Fibroblast of peridontal ligament (primary cell): Measurements from ENCODE around the gene METTL8.
A peak's percentile ranks its signal among the peaks of the same experiment; 100 is the strongest.
"Not testable (repeated sequence)": the region's sequence is repeated elsewhere in the genome, so short reads cannot be mapped to it uniquely, and the experiment has no call there.

Experiments
- DNase-seq: peaks from one replicate; pipeline ENCODE4 v3.0.0-alpha.2; 2010; ENCODE audit errors: extremely low read depth

METTL8 gene

DNA sequence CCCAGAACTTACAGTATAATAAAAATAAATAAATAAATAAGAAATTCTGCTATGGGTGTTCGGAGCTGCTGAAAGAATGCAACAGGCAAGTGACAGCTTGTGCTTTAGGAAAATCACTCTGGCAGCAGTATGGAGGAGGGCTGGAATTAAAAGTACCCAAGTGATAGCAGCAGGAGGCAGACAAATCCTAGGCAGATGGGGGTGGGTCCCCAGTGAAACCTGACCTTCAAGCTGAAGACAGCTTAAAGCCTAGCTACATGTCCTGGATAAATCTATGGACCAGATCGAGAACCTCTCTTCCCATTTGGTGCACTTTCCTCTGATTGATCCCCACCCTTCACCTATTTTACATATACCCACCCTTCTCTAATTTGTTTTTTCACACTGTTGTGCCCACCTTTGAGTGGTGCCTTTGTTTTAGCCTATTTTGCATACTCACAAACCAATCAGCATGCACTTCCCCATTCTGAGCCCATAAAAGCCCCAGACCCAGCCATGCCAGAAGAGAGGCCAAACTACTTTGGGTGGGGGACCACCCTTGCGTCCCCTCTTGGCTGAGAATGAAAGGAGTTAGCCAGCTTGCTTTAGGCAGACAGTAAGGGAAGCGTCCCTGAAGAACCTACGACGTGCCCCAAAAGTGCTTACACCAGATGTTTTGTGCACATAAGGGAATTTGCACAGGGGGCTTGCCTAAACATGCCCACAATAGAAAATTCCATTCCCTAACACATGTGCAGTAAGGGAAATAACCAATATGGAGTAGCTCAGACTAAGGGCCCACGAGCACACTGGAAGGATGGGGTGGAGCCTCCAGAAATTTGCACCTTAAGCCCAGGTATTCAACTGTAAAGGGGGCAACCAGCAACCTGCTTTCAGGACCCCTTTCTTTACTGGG, 3.0 kb downstream of the METTL8 start:
- DNase-seq = no peak

DNA sequence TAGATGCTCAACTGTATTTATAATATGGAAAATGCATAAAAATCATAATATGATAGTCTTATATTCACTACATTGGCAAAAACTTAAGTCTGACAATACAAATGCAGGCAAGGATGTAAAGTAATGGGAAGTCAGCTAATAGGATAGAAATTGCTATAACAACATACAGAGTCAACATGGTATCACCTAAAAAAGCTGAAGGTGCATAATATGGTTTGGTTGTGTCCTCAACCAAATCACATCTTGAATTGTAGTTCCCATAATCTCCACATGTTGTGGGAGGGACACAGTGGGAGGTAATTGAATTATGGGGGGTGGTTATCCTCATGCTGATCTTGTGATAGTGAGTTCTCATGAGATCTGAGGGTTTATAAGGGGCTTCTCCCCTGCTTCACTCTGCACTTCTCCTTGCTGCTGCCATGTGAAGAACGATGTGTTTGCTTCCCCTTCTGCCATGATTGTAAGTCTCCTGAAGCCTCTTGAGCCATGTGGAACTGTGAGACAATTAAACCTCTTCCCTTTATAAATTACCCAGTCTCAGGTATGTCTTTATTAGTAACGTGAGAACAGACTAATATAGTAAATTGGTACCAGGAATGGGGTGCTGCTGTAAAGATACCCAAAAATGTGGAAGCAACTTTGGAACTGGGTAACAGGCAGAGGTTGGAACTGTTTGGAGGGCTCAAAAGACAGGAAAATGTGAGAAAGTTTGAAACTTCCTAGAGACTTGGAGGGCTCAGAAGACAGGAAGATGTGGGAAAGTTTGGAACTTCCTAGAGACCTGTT, 10.9 kb downstream of the METTL8 start:
- not testable (repeated sequence) for DNase-seq

DNA sequence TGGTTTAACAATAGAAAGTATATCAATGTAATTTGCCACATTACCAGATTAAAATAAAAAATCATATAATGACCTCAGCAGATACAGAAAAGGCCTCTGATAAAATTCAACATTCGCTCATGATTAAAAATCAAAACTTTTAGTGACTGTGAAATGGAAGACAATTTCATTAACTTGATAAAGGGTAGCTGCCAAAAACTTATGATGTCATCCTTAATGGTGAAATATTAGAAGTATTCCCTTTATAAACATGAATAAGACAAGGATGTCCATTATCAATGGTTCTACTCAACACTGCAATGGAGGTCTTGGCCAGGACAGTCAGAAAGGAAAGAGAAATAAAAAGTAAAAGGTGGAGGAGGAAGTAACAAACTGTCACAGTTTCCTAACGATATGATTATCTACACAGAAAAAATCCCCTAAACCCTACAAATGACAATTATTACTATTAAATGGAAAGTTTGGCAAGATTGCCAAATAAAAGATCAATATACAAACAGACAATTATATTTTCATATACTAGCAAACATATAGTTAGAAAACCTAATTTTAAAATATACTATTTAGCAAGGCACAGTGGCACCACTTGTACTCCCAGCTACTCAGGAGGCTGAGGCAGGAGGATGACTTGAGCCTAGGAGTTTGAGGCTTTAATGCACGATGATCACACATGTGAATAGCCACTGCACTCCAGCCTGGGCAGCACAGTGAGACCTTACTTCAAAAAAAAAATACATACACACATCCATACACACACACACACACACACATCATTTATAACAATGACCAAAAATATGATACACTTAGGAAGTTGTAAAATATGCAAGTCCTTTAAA, 12.8 kb downstream of the METTL8 start:
- DNase-seq = no peak

DNA sequence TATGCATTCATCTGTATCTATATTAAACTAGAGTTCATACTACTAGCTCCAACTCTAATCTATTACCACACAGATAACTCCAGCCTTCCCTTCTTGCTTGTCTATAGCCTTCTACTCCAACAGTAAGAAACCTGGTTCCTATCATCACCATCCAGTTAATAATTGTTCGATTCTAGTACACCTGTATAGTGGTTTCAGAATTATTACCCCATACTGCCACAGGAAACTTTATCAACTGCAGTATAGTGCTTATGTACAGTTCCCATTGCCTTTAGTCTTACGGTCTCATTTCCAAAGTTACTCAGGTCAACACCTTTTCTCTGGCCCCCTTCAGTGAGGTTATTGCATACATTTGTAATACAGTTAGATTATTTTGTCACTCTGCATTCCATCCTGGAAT, 14.5 kb downstream of the METTL8 start:
- DNase-seq = no peak

DNA sequence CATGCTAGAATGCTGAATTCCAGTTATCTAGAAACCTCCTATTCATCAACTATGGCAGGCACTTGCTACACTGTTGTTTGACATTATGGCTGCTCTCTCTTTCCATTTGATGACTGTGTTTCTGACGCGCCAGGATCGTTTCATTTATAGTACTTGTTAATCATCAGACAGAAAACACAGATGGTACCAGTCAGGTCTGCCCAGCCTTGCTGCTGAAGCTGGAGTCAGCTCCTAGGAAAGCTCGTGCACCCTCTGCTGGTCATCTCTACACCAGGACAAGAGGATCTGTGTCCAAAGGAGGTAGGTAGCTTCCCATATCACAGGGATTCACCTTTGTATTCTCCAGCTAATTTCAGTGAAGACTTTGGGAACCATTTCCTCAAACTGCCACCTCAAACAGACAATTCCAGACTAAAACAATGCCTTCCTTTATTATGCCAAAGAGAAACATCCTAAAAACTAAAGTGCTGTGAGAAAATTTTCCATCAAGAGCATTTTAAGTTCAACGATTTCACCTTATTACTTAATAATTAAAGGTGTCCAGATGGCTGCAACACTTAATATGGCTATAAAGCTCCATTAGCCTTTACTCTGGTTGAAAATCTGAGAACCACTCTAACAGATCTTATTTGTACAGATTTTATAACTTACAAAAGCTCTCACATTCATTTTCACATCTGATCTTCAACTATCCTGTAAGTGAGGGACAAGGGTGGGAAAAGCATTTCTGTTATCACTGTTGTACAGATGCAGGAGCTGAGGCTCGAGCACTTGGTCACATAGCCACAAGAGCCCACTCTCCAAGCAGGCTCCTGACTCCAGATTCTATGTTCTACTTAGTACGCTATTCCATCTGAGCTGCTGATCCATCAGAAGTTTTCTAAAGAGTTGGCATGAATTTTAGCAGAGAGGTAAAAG, 17.5 kb downstream of the METTL8 start:
- peak; percentile 98 for DNase-seq

DNA sequence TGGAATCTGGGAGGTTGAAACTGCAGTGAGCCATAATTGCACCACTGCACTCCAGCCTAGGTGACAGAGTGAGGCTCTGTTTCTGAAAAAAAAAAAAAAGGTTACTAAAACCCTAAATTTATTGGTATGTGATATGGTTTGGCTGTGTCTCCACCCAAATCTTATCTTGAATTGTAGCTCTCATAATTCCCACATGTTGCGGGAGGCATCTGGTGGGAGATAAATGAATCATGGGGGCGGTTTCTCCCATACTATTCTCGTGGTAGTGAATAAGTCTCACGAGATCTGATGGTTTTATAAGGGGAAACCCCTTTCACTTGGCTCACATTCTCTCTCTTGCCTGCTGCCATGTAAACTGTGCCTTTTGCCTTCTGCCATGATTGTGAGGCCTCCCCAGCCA, 19.1 kb downstream of the METTL8 start:
- DNase-seq = not testable (repeated sequence)

DNA sequence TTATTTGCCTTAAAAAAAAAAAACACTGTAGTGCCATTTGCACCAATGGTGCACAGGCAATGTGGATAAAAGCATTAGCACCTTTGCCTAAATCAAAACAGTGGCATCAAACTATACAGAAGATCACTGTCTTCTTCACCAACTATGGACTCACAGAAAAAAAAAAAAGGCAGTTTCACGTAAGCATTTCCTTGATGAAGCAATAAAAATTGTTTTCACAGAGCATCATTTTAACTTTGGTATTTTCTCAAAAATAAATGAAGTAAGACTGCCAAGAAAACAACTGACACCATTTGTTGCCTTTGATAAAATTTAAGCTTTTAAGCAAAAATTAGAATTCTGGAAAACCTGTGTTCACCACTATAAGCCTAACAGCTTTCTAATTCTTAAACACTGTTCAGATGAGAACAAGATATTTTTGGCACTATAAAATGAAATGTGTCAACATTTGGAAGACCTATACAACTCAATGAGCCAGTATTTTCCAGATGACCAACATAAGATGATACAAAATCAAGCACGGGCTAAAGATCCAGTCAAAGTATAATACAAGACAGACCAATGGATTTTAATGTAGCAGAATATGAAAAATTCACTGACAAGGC, 21.1 kb downstream of the METTL8 start:
- no peak for DNase-seq

DNA sequence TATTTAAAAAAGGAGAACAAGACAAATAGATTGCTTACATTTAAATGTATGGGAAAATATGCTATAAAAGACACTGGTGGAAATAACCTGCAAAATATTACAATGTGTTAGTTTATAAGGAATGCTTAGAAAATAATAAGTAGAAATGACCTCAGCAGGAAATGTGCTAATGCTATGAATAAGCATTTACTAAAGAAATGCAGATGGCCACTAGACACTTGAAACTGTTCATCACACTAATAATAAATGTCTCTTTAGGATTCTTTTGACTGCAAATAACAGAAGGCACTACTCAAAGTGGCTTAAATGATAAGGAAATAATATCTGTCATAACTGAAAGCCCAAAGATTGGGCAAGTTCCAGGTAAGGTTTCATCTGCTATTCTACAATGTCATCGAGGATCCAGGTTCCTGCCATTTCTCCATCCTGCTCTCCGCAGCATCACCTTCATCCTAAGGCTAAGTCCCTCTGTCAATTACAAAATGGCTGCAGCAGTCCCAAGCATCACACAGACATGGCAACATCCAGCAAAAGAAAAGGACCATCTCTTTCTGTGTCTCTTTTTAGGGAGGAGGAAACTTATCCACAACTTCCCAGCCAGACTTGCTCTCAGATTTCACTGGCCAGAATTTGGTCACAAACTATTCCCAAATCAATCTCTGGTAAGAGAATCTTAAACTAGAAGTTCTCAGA, 21.9 kb downstream of the METTL8 start:
- DNase-seq = no peak

DNA sequence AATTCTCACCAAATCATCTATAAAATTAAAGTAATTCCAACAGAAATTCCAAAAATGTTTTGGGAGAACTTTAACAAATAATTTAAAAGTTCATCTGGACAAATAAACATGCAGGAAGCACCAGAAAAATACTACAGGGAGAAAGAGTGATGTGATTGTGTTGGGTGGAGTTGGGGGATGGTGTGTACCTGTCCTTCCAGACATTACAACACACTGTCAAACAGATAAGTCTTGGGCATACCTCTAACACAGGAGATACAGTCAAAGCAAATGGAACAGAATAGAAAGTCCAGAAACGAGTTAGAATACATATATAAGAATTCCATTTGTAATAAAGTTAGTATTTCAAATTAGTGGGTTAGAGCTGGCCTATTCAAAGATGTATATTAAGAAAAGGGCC, 22.6 kb downstream of the METTL8 start:
- no peak for DNase-seq

DNA sequence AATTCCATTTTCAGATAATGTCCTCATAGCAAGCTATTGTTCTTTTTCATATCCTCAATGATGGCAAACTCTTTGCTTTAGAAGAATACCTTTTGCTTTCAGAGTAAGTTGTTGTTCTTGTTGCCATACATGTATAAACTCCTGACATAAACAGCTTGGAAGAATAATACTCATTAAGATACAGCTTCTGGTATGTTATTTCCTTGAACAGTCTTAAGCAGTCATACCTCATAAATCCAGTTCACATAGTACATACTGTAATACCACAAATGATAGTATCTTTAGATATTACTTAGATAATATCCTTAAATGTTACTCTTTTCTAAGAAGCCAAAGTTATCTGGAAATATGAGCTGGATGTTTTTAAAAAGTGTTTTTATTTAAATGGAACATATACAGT, 23.2 kb downstream of the METTL8 start:
- no peak for DNase-seq

DNA sequence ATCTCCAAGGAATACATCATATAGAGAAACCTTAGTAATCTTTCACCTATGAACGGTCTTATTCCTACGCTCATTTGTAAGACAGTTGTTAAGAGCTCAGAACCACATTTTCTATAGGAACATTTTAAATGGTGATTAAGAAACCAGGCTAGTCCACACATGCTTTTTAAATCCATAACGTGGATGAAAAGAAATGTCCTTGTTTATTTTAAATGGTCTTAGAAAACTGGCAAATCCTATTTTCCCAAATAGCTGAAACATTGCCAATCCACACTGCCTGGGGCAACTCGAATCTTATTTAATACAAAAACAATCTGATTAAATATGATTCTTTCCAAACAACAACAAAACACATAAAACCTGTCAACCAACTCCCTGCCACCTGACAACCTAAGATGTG, 23.7 kb downstream of the METTL8 start:
- peak; percentile 83 for DNase-seq

DNA sequence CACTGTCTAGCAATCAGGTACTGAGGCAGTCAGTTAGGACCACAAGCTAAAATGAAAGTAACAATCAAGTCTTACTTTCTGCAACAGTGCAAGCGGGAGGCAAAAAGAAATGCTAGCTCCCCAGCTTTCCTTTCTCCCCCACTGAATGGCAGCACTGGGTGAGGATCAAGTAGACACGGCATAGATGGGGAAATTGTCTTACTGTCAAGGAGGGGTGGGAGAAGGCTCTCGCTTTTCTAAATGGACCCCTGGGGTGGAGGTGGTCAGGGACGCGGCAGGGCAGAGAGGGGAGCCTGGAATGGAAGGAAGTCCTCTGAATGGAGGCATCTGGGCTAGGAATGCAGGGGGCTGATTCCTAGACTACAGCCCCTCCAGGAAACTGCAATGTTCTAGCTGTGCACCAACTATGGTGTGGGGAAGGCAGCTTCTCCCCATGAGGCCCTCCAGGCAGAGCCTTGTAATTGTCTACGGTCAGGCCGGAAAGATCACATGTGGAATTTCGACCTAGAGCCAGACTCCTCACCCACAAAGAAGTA, 24.3 kb downstream of the METTL8 start:
- DNase-seq = peak; percentile 68

DNA sequence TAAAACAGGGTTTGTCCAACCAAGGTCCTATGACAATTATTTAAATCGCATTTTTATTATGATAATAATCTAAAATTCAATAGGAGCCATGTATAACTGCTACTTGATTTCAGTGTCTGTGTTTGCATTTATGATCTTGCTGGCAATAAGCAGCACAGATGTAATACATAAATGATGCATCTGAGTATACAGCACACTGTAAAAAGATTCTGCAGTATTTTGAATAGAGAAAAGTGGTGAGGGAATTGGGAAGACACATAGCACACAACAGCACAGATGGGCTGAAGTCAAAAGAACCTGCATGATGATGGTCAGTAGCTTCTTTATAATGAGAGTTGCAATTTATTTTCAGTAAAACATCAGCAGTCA, 26.1 kb downstream of the METTL8 start:
- DNase-seq = no peak

DNA sequence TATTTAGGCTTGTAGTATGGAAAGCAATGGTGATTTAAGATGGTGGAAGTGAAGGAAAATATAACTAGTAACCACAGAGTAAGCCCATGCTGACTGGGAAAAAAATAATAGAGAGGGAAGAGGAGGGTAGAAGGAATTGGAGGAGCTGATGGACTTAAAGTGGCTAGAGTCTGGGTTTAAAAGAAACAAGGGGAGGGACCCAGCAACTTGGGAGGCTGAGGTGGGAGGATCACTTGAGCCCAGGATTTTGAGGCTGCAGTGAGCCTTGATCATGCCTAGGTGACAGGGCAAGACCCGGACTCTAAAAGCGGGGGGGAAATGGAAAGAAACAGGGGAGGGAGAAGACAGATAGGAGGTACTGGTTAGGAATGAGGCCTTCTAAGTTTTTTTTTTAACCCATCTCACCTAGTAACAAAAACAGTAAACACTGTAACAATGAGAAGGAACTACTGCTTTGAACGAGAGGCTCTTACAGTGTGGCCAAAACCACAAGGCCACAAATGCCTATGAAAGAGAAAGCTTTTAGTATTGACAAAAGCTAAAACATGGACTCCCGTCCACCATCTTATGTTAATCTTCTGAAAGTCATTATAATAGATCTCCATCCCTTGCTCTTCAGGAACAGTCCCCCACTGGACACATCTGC, 26.6 kb downstream of the METTL8 start:
- DNase-seq = no peak

DNA sequence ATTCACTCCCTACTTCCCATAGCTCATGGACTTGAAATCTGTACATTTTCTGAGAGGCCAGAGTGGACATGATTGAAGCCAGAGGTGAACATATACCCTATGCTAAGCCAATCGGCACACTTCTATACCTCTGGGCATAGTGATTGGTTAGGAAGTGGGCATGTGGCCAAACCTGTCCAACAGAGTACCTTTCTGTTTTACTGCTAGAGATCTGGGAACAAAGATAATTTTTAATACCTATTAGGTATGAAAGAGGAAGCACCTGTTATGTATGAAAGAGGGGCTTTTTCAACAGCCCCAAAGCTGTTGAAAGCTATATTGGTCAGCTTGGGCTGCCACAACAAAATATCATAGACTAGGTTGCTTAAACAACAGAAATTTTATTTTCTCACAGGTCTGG, 27.7 kb downstream of the METTL8 start:
- DNase-seq = no peak

DNA sequence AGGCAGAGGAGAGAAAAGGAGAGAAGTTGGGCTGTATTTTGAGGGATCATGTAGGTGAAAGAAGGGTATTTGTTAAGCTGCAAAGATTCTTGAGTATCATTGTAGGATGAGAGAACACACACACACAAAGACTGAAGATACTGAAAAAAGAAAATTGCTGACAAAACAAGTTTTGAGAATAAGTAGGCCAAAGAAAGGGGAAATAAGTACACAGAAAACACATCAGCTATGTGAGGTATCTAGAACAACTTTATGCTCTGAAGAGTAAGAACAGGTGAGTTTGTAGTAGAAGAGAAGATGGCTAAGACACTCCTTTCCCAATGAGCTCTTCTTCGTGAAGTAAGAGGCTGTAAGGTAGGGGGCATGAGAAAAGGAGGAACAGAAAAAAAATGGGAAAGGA, 28.2 kb downstream of the METTL8 start:
- DNase-seq = no peak

DNA sequence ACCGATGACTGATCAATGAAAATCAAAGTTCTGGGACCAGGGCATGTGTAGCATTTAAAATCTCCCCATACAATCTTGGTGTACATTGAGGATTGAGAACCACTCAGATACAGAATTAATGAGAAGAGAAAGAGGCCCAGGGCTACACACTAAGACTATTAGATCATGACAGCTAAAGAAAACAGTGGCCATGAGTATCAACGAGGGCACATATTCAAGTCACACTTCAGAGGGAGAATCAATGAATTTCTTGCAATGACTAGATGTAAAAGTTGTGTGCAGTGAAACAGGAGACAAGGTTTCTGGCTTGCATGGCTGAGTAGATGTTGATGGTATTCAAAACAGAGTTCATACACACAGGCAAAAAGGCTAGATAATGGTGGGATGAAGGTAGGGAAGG, 29.1 kb downstream of the METTL8 start:
- DNase-seq = no peak

DNA sequence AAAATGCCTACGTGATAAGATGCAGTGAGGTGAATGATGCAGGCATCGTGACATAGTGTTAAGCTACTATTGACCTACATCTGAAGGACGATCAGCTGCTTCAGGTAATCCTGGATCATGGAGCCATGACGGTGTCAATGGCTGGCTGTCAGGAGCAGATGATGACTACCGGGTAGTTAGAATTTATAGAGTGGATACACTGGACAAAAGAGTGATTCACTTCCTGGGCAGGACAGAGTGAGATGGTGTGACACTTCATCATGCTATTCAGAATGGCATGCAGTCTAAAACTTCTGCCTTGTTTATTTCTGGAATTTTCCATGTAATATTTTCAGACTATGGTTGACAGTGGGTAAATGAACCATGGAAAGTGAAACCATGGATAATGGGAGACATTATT, 29.5 kb downstream of the METTL8 start:
- peak; percentile 61 for DNase-seq

DNA sequence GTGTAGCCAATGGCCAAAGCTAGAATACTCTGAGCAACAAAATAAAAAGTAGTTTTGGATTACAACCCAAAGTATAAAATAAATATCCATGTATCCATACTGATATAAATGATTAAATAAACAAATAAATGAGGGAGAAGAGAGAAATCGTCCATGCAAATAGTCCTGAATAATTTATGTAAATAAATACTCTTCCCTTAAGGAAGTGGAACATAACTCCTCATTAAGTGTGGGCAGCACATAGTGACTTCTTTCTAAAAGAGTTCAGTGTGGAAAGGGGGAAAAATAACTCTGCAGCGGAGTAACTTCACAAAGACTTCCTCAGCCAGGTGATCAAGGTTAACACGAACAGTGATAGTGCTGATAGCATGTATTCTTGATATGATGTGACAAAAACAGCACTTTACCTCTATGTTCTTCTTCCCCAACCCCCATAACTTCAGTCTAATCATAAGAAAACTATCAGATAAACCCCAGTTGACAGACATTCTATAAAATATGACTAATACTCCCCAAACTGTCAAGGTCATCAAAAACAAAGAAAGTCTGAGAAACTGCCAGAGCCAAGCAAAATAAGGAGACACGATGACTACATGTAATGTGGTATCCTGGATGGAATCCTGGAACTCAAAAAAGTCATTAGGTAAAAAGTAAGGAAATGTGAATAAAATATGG, 30.7 kb downstream of the METTL8 start:
- DNase-seq = peak; percentile 29
